Loucy (cell line): ENCODE results near the gene WASF3.

Experiments
- EZH2phosphoT487 ChIP-seq: fragments of 200-600 bp; IDR thresholded peaks from 2 replicates; pipeline ENCODE4 v1.6.1; 2018; ENCODE audit warnings: antibody characterized with exemption, mild to moderate bottlenecking, moderate library complexity, borderline replicate concordance
- TF ChIP-seq, protein P1 (sequence below): fragments of 200-600 bp; sonication (generic); conservative IDR thresholded peaks from 2 replicates; pipeline ENCODE4 v1.5.1; 2014; ENCODE audit warnings: mild to moderate bottlenecking, antibody characterized with exemption, low read length

DNA sequence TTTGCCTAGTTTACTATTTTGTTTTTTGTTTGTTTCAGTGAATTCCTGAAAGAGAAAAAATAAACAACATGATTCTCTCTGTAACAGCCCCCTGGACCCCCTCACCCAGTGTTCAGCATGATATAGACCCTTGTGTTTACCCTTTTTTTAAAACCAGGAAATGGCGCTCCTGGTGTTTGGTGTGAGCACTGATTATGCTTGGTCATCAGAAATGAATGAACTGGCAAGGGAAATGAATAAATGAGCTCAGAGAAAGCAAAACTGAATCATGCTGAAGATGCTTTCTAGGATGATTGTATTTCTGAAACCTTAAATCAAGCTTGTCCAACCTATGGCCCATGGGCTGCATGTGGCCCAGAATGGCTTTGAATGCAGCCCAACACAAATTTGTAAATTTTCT, 22.1 kb downstream of the WASF3 start:
- TF ChIP-seq, protein P1, sequence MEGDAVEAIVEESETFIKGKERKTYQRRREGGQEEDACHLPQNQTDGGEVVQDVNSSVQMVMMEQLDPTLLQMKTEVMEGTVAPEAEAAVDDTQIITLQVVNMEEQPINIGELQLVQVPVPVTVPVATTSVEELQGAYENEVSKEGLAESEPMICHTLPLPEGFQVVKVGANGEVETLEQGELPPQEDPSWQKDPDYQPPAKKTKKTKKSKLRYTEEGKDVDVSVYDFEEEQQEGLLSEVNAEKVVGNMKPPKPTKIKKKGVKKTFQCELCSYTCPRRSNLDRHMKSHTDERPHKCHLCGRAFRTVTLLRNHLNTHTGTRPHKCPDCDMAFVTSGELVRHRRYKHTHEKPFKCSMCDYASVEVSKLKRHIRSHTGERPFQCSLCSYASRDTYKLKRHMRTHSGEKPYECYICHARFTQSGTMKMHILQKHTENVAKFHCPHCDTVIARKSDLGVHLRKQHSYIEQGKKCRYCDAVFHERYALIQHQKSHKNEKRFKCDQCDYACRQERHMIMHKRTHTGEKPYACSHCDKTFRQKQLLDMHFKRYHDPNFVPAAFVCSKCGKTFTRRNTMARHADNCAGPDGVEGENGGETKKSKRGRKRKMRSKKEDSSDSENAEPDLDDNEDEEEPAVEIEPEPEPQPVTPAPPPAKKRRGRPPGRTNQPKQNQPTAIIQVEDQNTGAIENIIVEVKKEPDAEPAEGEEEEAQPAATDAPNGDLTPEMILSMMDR = no peak
- TF ChIP-seq EZH2phosphoT487 = no peak
